Skeletal muscle cell (primary cell): ENCODE results near the gene KNOP1.

ENCODE experiments used
- DNase-seq: peaks from one replicate; pipeline ENCODE4 v3.0.0-alpha.2; 2010; ENCODE audit warnings: low read depth
- H3K4me3 ChIP-seq: 2 replicates; pipeline ENCODE4 v1.5.1; 2011; ENCODE audit warnings: low read depth, mild to moderate bottlenecking, control low read depth, low read length, moderate library complexity

Gene KNOP1, protein sequence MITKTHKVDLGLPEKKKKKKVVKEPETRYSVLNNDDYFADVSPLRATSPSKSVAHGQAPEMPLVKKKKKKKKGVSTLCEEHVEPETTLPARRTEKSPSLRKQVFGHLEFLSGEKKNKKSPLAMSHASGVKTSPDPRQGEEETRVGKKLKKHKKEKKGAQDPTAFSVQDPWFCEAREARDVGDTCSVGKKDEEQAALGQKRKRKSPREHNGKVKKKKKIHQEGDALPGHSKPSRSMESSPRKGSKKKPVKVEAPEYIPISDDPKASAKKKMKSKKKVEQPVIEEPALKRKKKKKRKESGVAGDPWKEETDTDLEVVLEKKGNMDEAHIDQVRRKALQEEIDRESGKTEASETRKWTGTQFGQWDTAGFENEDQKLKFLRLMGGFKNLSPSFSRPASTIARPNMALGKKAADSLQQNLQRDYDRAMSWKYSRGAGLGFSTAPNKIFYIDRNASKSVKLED

DNA sequence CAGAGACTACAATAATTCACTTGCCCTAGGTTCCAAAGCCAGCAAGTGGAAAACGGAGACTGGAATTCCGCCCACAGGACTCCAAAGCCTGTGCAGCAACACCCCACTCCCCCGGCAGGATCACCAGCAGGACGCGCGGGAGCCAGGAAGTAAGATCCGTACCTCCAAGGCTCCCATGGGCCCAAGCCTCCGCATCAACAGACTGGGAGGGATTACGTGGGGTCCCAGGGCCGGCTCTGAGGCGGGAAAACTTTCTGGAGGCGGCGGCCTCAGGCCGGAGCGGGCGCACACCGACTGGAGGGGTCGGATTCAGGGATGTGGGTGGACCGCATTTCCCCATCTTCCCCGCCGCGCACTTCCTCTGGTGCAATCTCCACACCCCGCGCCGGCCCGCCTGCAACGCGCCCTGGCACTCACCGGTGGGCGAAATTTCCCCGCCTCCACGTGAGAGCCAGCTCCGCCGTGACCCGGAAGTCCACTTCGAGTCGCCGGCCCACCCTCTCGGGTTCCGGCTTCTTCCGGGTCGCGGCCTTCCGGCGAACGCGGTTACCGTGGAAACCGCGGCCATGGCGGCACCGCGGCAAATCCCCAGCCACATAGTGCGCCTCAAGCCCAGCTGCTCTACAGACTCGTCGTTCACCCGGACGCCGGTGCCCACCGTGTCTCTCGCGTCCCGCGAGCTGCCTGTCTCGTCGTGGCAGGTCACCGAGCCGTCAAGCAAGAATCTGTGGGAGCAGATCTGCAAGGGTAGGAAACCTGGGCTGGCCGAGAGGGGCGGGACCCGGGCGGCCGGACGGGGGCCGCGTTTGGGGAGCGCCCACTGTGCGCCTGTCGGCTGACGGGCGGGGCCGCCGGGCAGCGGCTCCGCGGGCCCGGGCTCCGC lies at the start of gene KNOP1, which contains the start of gene IQCK:
KNOP1 (minus strand) TSS at position 487 of the 883 bp plus-strand sequence. CDS start 3,192 bp downstream, outside the sequence.
IQCK (plus strand) TSS at position 531 of the 883 bp plus-strand sequence; CDS start at position 567, 36 bp downstream.
- peak within 1 kb of the TSS; percentile 93 for H3K4me3 ChIP-seq
- DNase-seq, result peak; percentile 57

DNA sequence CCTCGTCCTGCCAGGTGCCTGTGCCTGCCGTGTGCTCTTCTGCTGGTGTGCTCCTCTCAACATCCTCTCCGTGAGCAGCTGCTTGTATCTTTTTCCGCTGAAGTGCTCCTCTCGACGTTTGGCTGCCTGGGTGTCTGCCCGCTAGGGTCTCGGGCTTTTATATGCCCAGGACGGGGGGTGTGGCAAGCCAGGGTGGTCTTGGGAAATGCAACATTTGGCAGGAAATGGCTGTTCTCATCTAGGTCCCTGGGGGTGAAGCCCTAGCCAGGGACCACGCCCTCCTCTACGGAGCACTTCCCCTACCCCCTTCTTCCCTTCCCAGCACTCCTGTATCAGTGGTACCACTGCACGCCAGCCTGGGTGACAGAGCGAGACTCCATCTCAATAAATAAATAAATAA lies 49.5 kb upstream of the KNOP1 start:
- no peak for DNase-seq
- H3K4me3 ChIP-seq, result no peak overlapping the region

DNA sequence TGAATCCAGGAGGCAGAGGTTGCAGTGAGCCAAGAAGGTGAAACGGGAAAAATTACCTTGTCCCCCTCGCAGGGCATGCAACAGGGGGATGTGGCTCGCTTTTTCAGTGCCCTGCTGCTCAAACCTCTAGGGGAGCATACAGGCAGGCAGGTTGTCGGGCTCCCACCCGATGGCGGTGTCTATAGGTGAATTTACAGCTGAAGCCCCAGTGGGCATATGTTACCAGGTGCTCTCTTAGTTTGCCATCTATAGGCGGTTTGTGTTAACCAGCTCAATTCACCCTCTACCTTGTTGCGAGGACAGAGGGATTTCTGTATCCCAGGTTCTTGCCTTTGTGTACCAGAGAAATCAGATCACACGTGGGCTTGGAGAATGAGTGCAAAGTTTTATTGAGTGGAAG lies 49.0 kb upstream of the KNOP1 start:
- DNase-seq, result no peak
- no peak overlapping the region for H3K4me3 ChIP-seq

DNA sequence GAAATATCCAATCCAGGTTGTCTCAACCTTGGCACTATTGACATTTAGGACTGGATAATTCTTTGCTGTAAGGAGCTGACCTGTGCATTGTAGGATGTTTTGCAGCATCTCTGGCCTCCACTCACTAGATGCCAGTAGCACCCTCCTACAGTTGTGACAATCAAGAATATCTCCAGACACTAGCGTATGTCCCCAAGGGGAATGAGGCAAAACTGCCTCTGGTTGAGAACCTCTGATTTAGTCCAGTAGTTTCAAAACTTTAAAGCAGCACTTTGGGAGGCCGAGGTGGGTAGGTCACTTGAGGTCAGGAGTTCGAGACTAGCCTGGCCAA lies 48.5 kb upstream of the KNOP1 start:
- H3K4me3 ChIP-seq, result no peak overlapping the region
- DNase-seq, result no peak

DNA sequence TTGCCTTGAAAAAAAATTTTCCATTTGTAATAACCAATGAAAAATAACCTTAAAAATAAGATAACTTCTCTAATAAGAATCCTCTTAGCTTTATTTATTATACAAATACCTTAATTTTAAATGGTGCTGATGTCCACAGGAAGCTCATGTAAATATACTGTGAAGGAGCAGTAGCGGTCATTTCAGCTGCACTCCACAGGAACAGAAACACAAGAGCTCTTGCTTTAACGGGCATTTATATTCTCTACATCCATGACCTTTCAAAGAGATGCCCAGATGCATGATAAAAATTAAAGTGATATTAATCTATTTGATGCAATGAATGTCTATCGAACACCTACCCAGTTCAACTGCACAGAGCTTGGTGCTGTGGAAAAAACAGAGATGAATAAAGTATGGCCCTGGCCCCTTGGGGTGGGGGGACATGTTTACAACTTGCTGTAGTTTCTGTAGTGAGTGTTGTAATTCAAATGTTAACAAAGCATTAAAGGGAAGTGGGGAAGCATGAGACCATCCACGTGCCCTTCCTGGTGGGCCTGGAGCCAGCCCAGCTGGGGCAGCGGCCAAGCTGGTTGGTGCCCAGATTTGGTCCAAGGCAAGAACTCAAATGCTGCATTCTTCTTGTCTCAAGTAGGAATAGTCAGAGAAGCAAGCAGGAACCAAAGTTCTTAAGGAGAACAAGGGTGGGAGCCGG lies 48.0 kb upstream of the KNOP1 start:
- DNase-seq, result no peak
- no peak overlapping the region for H3K4me3 ChIP-seq

DNA sequence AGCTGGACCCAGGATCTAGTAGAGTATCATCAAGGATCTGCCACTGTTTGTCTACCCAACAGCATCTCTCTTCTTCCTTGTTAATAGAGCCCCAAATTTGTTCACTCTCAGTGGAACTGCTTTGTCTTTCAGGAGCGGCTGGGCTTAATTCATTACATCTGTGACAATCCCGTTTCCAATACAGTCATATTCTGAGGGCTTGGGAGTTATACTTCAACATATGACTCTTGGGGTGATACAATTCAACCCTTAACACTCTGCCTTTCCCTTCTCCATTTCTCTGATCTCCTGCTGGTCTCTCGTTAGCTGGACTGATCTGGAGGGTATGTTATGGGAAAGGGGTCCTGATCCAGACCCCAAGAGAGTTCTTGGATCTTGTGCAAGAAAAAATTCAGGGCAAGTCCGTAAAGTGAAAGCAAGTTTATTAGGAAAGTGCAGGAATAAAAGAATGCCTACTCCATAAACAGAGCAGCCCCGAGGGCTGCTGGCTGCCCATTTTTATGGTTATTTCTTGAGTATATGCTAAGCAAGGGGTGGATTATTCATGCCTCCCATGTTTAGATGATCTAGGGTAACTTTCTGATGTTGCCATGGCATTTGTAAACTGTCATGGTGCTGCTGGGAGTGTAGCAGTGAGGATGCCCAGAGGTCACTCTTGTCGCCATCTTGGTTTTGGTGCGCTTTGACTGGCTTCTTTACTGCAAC lies 42.5 kb upstream of the KNOP1 start:
- H3K4me3 ChIP-seq, result no peak overlapping the region
- no peak for DNase-seq

DNA sequence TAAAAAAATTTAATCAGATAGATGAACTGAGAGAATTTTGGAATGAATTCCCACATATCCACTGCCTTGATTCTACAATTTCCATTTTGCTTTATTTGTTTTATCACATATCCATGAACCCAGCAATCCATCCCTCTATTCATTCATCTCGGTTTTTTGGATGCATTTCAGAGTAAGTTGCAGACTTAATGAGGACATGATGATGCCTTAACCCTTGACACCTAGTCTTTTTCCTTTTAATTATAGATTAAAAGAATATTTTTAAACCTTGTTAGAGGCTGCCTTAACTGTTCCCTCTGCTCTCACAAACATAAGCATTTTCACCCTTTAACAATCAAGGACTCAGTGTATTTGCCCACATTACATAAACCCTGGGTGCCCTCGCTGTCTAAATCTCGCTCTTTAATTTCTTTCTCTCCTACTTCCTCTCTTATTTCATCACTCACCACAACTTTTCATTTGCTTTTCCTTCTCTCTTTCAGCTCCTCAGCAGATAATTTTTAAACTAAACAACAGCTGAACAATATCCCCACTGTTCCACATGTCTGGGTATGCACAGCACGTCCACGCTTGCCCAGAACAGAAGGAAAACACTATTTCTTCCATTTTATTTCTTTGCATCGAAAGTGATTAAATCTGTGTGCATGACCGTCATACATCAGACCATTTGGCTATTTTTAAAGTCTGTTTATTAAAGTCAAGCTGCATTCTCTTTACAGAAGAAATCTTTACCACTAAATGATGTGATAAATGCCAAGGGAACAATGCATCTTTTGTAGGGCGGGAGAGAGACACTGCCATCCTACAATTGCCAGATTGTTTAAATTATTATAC lies 40.0 kb upstream of the KNOP1 start:
- H3K4me3 ChIP-seq, result no peak overlapping the region
- no peak for DNase-seq

DNA sequence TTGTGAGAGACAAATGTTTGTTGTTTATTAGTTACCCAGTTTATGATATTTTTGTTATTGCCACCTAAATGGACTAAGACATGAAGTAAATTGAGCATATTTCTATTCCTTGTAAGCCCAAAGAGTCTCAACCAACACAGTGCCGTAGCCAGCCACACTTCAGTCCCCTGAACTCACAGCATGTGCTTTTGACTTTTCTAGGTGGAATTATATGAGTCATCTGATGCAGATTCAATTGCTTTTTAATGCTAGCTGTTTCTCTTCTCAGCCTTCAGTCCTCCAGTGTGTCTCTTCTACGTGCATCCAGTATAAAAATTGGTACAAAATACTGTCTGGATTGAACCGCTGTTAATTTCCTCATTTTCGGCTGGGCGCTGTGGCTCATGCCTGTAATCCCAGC lies 39.0 kb upstream of the KNOP1 start:
- H3K4me3 ChIP-seq, result no peak overlapping the region

DNA sequence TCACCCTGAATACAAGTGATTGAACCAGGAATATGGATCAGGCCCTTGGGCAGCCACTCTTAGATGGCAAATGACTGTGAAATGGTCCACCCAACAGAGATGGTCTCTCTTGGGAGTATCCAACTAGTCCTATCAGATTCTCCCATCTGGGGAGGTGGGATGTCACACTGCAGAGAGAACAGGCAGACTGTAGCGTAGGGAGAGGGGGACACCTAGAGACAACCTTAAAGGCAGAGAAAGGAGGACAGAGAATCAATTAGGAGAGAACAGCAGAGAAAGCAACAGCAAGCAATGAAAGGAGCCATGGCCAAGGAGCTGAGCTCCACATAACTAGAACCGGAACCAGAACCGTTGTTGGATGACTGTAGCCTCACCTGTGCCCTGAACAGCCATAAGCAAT lies 37.2 kb upstream of the KNOP1 start:
- H3K4me3 ChIP-seq, result no peak overlapping the region

More for the DNA sequence above, 39.0 kb upstream of the KNOP1 start:
- no peak for DNase-seq

DNA sequence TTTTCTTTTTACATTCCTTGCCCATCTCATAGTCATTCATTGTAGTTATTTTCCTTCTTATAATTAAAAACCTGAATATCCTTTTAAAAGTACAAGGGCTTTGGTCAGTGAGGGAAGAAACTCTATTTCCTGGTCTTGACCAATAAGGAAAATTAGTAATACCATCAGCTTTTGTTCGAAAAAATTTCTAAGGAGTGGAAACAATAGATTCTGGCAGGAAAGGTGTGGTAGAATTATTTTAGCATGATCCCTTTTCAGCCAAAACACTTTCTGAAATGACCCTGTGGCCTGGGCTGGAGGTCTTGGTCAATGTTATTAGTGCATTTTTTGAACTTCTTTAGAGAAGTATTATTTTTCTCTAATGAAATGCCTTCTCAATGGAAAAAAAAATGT lies 36.6 kb upstream of the KNOP1 start:
- DNase-seq, result no peak
- no peak overlapping the region for H3K4me3 ChIP-seq

More for the DNA sequence above, 37.2 kb upstream of the KNOP1 start:
- DNase-seq, result no peak

DNA sequence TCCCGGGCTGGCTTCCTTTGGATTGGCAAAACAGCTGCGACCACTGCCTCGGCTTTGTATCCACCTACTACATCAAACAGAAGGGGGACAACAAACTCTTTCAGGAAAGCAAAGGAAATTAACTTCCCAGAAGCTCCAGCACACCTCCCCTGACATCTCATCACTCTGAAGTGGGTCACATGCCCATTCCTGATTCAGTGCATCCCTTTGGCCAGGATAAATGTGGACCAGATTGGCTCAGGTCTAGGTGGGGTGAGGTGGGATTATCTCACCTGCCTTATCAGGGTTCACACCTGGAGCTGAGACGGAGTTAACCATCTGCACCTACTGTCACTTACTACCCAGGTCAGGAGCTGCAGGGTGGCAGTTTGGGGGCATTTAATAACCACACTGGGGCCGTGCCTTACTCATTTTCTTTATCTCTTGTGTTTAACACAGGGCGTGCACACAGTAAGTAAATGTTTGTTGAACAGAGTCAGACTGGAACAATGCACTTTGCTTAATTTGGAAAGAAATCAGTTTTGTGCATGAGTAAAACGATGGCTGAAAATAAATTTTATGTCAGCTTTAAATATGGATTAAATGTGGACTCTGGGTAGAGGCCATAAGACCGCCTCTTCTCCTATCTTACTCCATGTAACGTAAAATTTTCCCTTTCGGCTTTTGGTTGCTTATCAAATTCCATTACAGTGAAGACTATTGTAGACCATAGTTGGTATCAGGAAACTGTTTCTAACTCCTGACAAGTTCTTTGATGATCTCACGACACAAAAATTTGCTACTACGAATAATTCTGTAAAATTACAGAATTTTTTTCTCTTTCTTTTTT lies 36.0 kb upstream of the KNOP1 start:
- no peak overlapping the region for H3K4me3 ChIP-seq
- DNase-seq, result no peak

DNA sequence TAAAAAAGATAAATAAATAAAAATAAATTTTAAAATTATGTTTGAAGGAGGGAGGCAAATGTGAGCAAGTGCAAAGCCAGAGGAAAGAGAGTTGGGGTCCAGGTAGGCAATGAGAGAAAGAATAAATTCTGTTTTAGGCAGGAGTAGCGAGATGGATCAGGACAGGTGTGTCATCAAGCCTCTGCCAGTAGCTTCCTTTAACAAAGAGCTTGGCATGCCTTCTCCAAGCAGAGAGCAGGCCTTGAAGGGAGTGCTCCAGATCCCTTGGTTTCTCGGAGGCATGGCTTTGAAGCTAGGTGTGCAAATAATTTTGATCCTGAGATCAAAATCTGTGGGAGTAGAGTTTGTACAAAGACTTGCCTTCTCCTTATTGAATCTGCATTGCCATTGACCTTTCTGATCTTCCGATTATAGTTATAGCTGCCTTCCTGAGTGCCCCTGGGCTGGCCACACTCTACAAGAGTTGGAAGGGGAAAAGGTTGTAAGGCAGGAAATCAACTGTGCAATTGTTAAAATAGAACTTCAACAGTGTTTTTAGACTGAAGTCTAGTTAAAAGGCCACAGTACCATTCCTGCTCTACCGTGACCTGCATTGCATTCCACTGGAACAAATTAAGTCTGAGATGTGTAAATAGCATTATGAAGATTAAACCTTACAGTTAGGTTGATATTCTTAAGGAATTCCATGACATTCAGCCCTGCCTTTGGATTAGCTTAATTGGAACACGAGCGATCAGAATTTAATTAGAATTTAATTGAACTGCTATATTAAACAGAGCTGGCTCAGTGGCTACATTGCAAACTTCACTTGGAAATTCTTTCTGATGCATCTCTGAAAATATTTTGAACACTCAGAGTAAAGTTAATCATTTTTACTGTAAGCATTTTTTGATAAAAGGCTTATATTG lies 33.7 kb upstream of the KNOP1 start:
- no peak for DNase-seq
- no peak overlapping the region for H3K4me3 ChIP-seq

DNA sequence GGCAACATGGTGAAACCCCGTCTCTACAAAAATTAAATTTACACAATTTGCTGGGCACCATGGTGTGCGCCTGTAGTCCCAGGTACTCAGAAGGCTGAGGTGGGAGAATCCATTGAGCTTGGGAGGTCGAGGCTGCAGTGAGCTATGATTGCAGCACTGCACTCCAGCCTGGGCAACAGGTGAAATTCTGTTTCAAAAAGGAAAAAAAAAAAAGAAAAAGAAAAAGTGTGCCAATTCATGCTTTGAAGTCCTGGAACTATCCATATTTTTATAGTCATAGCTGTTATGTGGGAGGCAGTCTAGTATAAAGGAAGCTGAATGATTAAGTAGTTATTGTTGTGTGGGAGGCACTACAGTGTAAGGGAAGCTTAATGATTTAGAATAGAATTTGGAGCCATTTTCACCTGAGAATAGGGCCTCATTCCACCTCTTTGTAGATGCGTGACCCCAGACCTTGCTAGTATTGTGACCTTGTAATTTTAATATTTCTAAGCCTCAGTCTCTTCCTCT lies 31.6 kb upstream of the KNOP1 start:
- H3K4me3 ChIP-seq, result no peak overlapping the region
- no peak for DNase-seq

DNA sequence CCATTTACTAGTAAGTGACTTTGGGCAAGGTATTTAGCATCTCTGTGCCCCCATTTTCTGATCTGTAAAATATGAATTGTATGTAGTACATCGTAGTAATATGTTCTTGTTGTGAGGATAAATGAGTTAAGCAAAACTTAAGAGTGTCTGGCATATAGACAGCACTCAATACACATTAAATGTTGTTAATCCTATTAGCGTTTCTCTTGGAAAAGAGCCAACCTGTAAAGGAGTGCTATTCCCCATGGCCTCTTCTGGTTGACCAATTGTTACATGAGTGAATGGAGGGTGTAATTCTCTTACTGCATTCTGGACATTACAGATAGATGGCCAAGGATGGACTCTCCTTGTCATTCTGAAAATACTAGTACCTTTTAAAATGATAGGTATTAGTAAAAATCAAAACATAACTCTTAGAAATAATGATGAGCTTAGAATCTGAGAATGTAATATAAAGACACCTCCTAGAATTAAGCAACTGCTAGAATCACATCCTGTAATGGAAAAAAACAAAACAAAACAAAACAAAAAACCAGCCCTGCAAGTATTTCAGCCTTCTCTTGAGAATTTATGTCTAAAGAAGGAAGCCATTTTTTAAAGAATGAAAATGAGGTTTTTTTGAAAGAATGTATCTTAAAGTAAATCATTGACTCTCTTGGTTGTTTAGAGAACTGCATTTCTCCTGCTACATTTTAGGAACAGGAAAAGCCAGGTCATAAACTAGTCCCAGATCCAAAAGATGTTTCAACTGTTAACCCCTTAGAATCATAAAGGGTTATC lies 30.6 kb upstream of the KNOP1 start:
- no peak overlapping the region for H3K4me3 ChIP-seq
- DNase-seq, result no peak

DNA sequence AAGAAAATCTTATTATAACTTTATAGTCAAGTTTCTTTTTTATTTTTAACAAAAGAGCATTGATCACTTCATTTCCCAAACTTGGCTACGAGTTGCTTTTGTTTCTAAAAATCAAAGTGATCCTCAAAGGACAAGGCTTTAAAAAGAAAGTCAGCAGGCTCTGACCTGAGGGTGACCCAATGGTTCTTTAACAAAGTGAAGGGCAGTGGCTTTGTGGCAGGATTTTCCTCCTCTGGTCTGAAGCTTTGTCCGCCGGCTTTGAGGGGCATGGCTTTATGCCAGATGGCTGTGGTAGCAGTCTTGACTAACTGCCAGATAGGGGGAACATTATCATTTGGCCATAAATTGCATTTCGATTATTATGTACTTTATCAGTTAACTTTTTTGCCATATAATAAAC lies 28.5 kb upstream of the KNOP1 start:
- no peak for DNase-seq
- no peak overlapping the region for H3K4me3 ChIP-seq
